ENCODE data around the gene HAND1.

Gene HAND1

DNA sequence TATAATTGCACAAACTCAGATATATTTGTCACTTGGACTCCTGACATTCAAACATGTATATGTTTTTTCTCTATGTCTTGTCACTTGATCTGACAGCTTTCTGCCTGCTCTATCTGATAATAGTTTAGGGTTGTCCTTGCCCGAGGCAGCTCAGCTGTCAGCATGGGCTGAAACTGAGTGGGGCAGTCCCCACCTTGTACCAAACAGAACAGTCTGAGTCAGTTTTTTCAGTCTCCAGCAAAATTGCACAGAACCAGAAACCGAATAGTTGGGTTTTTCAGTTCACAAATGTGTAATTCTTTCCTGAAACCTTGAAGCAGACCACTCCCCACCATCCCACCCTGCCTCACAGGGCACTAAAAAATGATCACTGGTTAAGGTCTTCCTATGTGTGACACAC lies 9.5 kb upstream of the HAND1 start:
- no peak overlapping the region for H3K4me3 ChIP-seq (ENCODE audit: insufficient read depth, low read length, poor library complexity, severe bottlenecking)
- no peak overlapping the region for H3K4me2 ChIP-seq (ENCODE audit: low read depth, low read length, poor library complexity, severe bottlenecking)
- no peaks in the 10 kb centered on the region for H3K9me2 ChIP-seq (replicated peaks; ENCODE audit: insufficient read depth, low read length)
- H3K27ac ChIP-seq (ENCODE audit: low read depth, low read length): no peak overlapping the region
- H3K36me3 ChIP-seq (ENCODE audit: low read length): no peaks in the 10 kb centered on the region
- H3K27me3 ChIP-seq (ENCODE audit: low read length): no peaks in the 10 kb centered on the region
- TF ChIP-seq EZH2phosphoT487 (conservative IDR thresholded peaks at IDR 0.05; ENCODE audit: low read length) (no peak), CTCF (IDR thresholded peaks at IDR 0.05; ENCODE audit: insufficient read depth, low read length, poor library complexity, severe bottlenecking) (no peak)
- H3F3A ChIP-seq (ENCODE audit: insufficient read depth): no peaks in the 10 kb centered on the region
- no peaks in the 10 kb centered on the region for H3K79me2 ChIP-seq (ENCODE audit: insufficient read depth, low read length)
- no peaks in the 10 kb centered on the region for H3K9me3 ChIP-seq (ENCODE audit: insufficient read depth, low read length)
- no peaks in the 10 kb centered on the region for H4K20me1 ChIP-seq (ENCODE audit: low read depth, low read length)
- no peak overlapping the region for H2AFZ ChIP-seq (ENCODE audit: low read depth, low read length, severe bottlenecking)
- H3K9ac ChIP-seq (ENCODE audit: low read length): no peak overlapping the region

DNA sequence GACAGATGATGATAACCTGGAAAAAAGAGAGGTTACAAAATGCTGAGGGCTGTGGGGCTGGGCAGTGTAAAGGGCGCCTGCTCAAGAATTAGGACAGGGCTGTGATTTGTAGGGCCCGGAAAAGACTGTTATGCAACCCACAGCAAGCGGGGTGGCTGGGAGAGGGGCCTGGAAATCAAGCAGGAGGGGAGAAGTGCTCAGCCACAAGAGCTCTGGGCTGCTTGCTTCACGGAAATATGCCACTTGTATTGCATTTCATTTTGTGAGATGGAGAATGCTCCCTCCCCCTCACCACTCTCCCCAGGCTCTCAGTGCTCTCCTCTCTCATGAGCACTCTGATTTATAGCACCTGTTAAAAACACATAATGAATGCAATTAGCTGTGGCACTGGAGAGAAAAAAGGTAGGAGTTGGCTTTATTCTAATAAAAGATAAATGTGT lies 8.4 kb upstream of the HAND1 start:
- no peak overlapping the region for H3K4me2 ChIP-seq (ENCODE audit: low read depth, low read length, poor library complexity, severe bottlenecking)
- no peaks in the 10 kb centered on the region for H3F3A ChIP-seq (ENCODE audit: insufficient read depth)
- H2AFZ ChIP-seq (ENCODE audit: low read depth, low read length, severe bottlenecking): no peak overlapping the region
- H3K27me3 ChIP-seq (ENCODE audit: low read length): no peaks in the 10 kb centered on the region
- H3K79me2 ChIP-seq (ENCODE audit: insufficient read depth, low read length): no peaks in the 10 kb centered on the region
- H3K4me3 ChIP-seq (ENCODE audit: insufficient read depth, low read length, poor library complexity, severe bottlenecking): no peak overlapping the region
- no peak overlapping the region for H3K9ac ChIP-seq (ENCODE audit: low read length)
- no peak for TF ChIP-seq CTCF (IDR thresholded peaks at IDR 0.05; ENCODE audit: insufficient read depth, low read length, poor library complexity, severe bottlenecking)
- no peak for TF ChIP-seq EZH2phosphoT487 (conservative IDR thresholded peaks at IDR 0.05; ENCODE audit: low read length)
- H3K27ac ChIP-seq (ENCODE audit: low read depth, low read length): no peak overlapping the region
- H3K9me2 ChIP-seq (replicated peaks; ENCODE audit: insufficient read depth, low read length): no peaks in the 10 kb centered on the region
- no peaks in the 10 kb centered on the region for H3K9me3 ChIP-seq (ENCODE audit: insufficient read depth, low read length)
- no peaks in the 10 kb centered on the region for H3K36me3 ChIP-seq (ENCODE audit: low read length)
- H4K20me1 ChIP-seq (ENCODE audit: low read depth, low read length): no peaks in the 10 kb centered on the region

GRCh38 chr5:154485850-154486426 lies 7.9 kb upstream of the HAND1 start:
- H3K9me2 ChIP-seq (replicated peaks; ENCODE audit: insufficient read depth, low read length): no peaks in the 10 kb centered on the region
- TF ChIP-seq EZH2phosphoT487 (conservative IDR thresholded peaks at IDR 0.05; ENCODE audit: low read length): no peak
- TF ChIP-seq CTCF (IDR thresholded peaks at IDR 0.05; ENCODE audit: insufficient read depth, low read length, poor library complexity, severe bottlenecking): no peak
- H3K79me2 ChIP-seq (ENCODE audit: insufficient read depth, low read length): no peaks in the 10 kb centered on the region
- no peak overlapping the region for H3K9ac ChIP-seq (ENCODE audit: low read length)
- H3K27ac ChIP-seq (ENCODE audit: low read depth, low read length): no peak overlapping the region
- no peak overlapping the region for H2AFZ ChIP-seq (ENCODE audit: low read depth, low read length, severe bottlenecking)
- H3K4me3 ChIP-seq (ENCODE audit: insufficient read depth, low read length, poor library complexity, severe bottlenecking): no peak overlapping the region
- H4K20me1 ChIP-seq (ENCODE audit: low read depth, low read length): no peaks in the 10 kb centered on the region
- no peaks in the 10 kb centered on the region for H3F3A ChIP-seq (ENCODE audit: insufficient read depth)
- no peaks in the 10 kb centered on the region for H3K27me3 ChIP-seq (ENCODE audit: low read length)
- H3K36me3 ChIP-seq (ENCODE audit: low read length): no peaks in the 10 kb centered on the region
- no peak overlapping the region for H3K4me2 ChIP-seq (ENCODE audit: low read depth, low read length, poor library complexity, severe bottlenecking)
- H3K9me3 ChIP-seq (ENCODE audit: insufficient read depth, low read length): no peaks in the 10 kb centered on the region
